Breast epithelium (tissue), 4 donors: ENCODE data around the gene RGP1. TPM values are rescaled to one million over a fixed set of nuclear protein-coding genes. Genes with fewer than 3 reads are reported as not detected.

Source experiments
- DNase-seq, 2 donors: peaks; one replicate each; pipeline ENCODE4 v3.0.0-alpha.2; 2019; ENCODE audit warnings: low spot score in 2 of 2
- H3K27ac ChIP-seq, 2 donors: fragments of 200-600 bp; sonication (generic) in 1 of 2; one replicate each; pipeline ENCODE4 v1.5.1; 2016 to 2019; ENCODE audit warnings: mild to moderate bottlenecking in 1 of 2
- H3K27me3 ChIP-seq, 2 donors: fragments of 200-600 bp; sonication (generic) in 1 of 2; one replicate each; pipeline versions ENCODE4 v1.5.1 to v1.6.0; 2017 to 2019; ENCODE audit warnings: control low read depth in 1 of 2, mild to moderate bottlenecking in 1 of 2
- H3K36me3 ChIP-seq: fragments of 200-600 bp; one replicate; pipeline ENCODE4 v1.5.1; 2019
- H3K4me1 ChIP-seq, 2 donors: fragments of 200-600 bp; sonication (generic); one replicate each; pipeline ENCODE4 v1.5.1; 2016 to 2019; ENCODE audit warnings: control low read depth in 1 of 2
- H3K4me3 ChIP-seq, 3 donors: fragments of 200-600 bp; sonication (generic); 1 replicate in 2 of 3; 2 replicates in 1 of 3; pipeline ENCODE4 v1.5.1; 2016 to 2019; ENCODE audit warnings: mild to moderate bottlenecking in 3 of 3, moderate library complexity in 2 of 3
- H3K9me3 ChIP-seq, 2 donors: fragments of 200-600 bp; sonication (generic) in 1 of 2; one replicate each; pipeline ENCODE4 v1.5.1; 2016 to 2019; ENCODE audit warnings: control low read depth in 1 of 2
- CTCF ChIP-seq, 3 donors: fragments of 450-650 bp; IDR thresholded peaks; one replicate each; pipeline ENCODE4 v1.5.1; 2016 to 2017; ENCODE audit warnings: antibody characterized with exemption in 3 of 3, mild to moderate bottlenecking in 3 of 3, moderate library complexity in 3 of 3
- POLR2A ChIP-seq: fragments of 450-650 bp; IDR thresholded peaks from one replicate; pipeline ENCODE4 v1.6.1; 2016; ENCODE audit warnings: antibody characterized with exemption, mild to moderate bottlenecking, moderate library complexity
- POLR2AphosphoS5 ChIP-seq, 3 donors: sonication (generic); formaldehyde crosslinking; IDR thresholded peaks; one replicate each; pipeline ENCODE4 v1.6.1; 2017; ENCODE audit warnings: antibody characterized with exemption in 3 of 3
- intact Hi-C: fragments of 100-400 bp; cut with DNase I; formaldehyde crosslinking; loops from one replicate; pipeline ENCODE4 v1.15.1; 2023; ENCODE audit warnings: low total_unique reads
- total RNA-seq, 3 donors: library from RNA; depleted of rRNA; stranded (reverse); fragments of >200 nt; gene quantifications; one replicate each; pipeline ENCODE4 v1.1.0, GENCODE V29; 2016

The RGP1 gene
- total RNA-seq, 3 donors from 2014 or later: 16.7 to 20.1 (median 17.4) TPM

- Histone ChIP-seq H3K27me3 (no peaks in the 10 kb centered on the region), H3K27ac (no peak overlapping the region), H3K4me1 (no peaks in the 10 kb centered on the region), H3K9me3 (no peaks in the 10 kb centered on the region), H3K4me3 (no peak overlapping the region), H3K36me3 (peaks cover 13% of the 10 kb centered on the region)
- no peak for DNase-seq
- intact Hi-C loops: no loop called here
- TF ChIP-seq POLR2AphosphoS5 (IDR thresholded peaks at IDR 0.05) (no peak), CTCF (IDR thresholded peaks at IDR 0.05) (no peak), POLR2A (no peak)
Measured at GRCh38 chr9:35740243-35740642, 8.8 kb upstream of the RGP1 start.

- H3K4me3 ChIP-seq: no peak overlapping the region
- no peak for DNase-seq
- TF ChIP-seq POLR2AphosphoS5 (IDR thresholded peaks at IDR 0.05) (no peak), POLR2A (no peak), CTCF (IDR thresholded peaks at IDR 0.05) (no peak)
- H3K4me1 ChIP-seq: peaks cover 0 to 10% of the 10 kb centered on the region in 2 donors
- H3K9me3 ChIP-seq: no peaks in the 10 kb centered on the region
- H3K27me3 ChIP-seq: no peaks in the 10 kb centered on the region
- no peak overlapping the region for H3K27ac ChIP-seq
- peaks cover 13% of the 10 kb centered on the region for H3K36me3 ChIP-seq
- intact Hi-C loops: no loop called here
Measured at GRCh38 chr9:35741740-35742139, 7.3 kb upstream of the RGP1 start.

GRCh38 chr9:35743452-35743851 is 5.6 kb upstream of the RGP1 start:
- peaks cover 6% of the 10 kb centered on the region for H3K36me3 ChIP-seq
- intact Hi-C loops: no loop called here

GRCh38 chr9:35743880-35744518 is 5.1 kb upstream of the RGP1 start:
- peaks cover under 1% of the 10 kb centered on the region for H3K36me3 ChIP-seq
- no peaks in the 10 kb centered on the region for H3K27me3 ChIP-seq
- intact Hi-C loops: no loop called here
- TF ChIP-seq POLR2AphosphoS5 (IDR thresholded peaks at IDR 0.05) (no peak), POLR2A (no peak), CTCF (IDR thresholded peaks at IDR 0.05) (no peak)
- H3K4me3 ChIP-seq: no peak overlapping the region
- DNase-seq: no peak
- peaks cover 0 to 21% of the 10 kb centered on the region in 2 donors for H3K4me1 ChIP-seq
- H3K27ac ChIP-seq: no peak overlapping the region
- no peaks in the 10 kb centered on the region for H3K9me3 ChIP-seq

More at GRCh38 chr9:35743452-35743851, 5.6 kb upstream of the RGP1 start:
- no peak for TF ChIP-seq POLR2A
- no peak for TF ChIP-seq CTCF (IDR thresholded peaks at IDR 0.05)
- TF ChIP-seq POLR2AphosphoS5 (IDR thresholded peaks at IDR 0.05): no peak
- Histone ChIP-seq H3K4me3 (no peak overlapping the region), H3K27me3 (no peaks in the 10 kb centered on the region), H3K27ac (no peak overlapping the region), H3K4me1 (peaks cover 0 to 21% of the 10 kb centered on the region in 2 donors), H3K9me3 (no peaks in the 10 kb centered on the region)
- DNase-seq: no peak

- H3K9me3 ChIP-seq: no peaks in the 10 kb centered on the region
- no peak for DNase-seq
- H3K36me3 ChIP-seq: no peaks in the 10 kb centered on the region
- H3K4me1 ChIP-seq: peaks cover 6 to 29% of the 10 kb centered on the region in 2 donors
- TF ChIP-seq POLR2AphosphoS5 (IDR thresholded peaks at IDR 0.05): no peak
- no peak for TF ChIP-seq CTCF (IDR thresholded peaks at IDR 0.05)
- TF ChIP-seq POLR2A: no peak
- H3K27me3 ChIP-seq: no peaks in the 10 kb centered on the region
- intact Hi-C loops: no loop called here
- H3K27ac ChIP-seq: no peak overlapping the region
- peak overlapping the region in 1 of 3 donors; percentile 98 for H3K4me3 ChIP-seq
Measured at GRCh38 chr9:35745569-35745968, 3.5 kb upstream of the RGP1 start.
